IMR-90 (cell line): ENCODE data around the gene CD300H. TPM values are rescaled to one million over a fixed set of nuclear protein-coding genes. Genes with fewer than 3 reads are reported as not detected.

Source experiments
- ATAC-seq: fragments of 200-7000 bp; cut with Tn5 transposase; 2 replicates; pipeline ENCODE4 v1.9.1; 2020; ENCODE audit warnings: low read depth, mild to moderate bottlenecking, moderate library complexity
- BruUV-seq: library from RNA; stranded (reverse); fragments of 400-500 nt; replicated peaks from 2 replicates; lab custom pipeline; 2021; lab: Mats Ljungman, UMichigan
- CTCF ChIA-PET: fragments of 300-600 bp; formaldehyde crosslinking; extraction: SDS; loops from one replicate; lab custom pipeline; 2021; ENCODE audit warnings: antibody characterized with exemption; lab: Yijun Ruan, JAX
- POLR2A ChIA-PET: fragments of 300-600 bp; sonication (Branson Sonifier 250); formaldehyde crosslinking; loops from one replicate; lab custom pipeline; 2022; ENCODE audit warnings: antibody characterized with exemption; ENCODE audit not compliant: unreplicated experiment; lab: Charles Lee
- DNase-seq: peaks from one replicate; pipeline ENCODE4 v3.0.0; 2013
- H2AFZ ChIP-seq: replicated peaks from 2 replicates; pipeline ENCODE3; 2013; ENCODE audit warnings: low read length, mild to moderate bottlenecking; ENCODE audit not compliant: poor library complexity
- H2AK5ac ChIP-seq: 2 replicates; pipeline ENCODE4 v1.6.1; 2013; ENCODE audit warnings: low read depth, low read length, inconsistent platforms
- H2AK9ac ChIP-seq: replicated peaks from 2 replicates; pipeline ENCODE3; 2013; ENCODE audit warnings: mild to moderate bottlenecking, low read depth, low read length, moderate library complexity; ENCODE audit not compliant: poor library complexity
- H2BK120ac ChIP-seq: 2 replicates; pipeline ENCODE4 v1.6.1; 2013; ENCODE audit warnings: low read depth, low read length, inconsistent platforms
- H2BK15ac ChIP-seq: 3 replicates; pipeline ENCODE4 v1.6.1; 2013; ENCODE audit warnings: low read depth, low read length, inconsistent platforms
- H2BK20ac ChIP-seq: 2 replicates; pipeline ENCODE4 v1.6.1; 2013; ENCODE audit warnings: low read depth, mild to moderate bottlenecking, inconsistent platforms, low read length, moderate library complexity
- H2BK5ac ChIP-seq: 2 replicates; pipeline ENCODE4 v1.6.1; 2013; ENCODE audit warnings: mild to moderate bottlenecking, low read depth, low read length, inconsistent platforms; ENCODE audit not compliant: poor library complexity, severe bottlenecking
- H3K14ac ChIP-seq: replicated peaks from 2 replicates; pipeline ENCODE4 v1.6.1; 2013; ENCODE audit warnings: low read depth, low read length, inconsistent platforms
- H3K18ac ChIP-seq: 2 replicates; pipeline ENCODE4 v1.6.1; 2013; ENCODE audit warnings: low read depth, low read length, control low read depth
- H3K23ac ChIP-seq: 2 replicates; pipeline ENCODE4 v1.6.1; 2013; ENCODE audit warnings: low read depth, low read length, inconsistent platforms
- H3K27ac ChIP-seq: 2 replicates; pipeline ENCODE4 v1.5.1; 2013; ENCODE audit warnings: mild to moderate bottlenecking, control low read depth, low read length; ENCODE audit not compliant: insufficient read depth
- H3K27me3 ChIP-seq: 2 replicates; pipeline ENCODE4 v1.6.1; 2013; ENCODE audit warnings: low read length; ENCODE audit not compliant: control insufficient read depth, insufficient read depth
- H3K36me3 ChIP-seq: 2 replicates; pipeline ENCODE4 v1.6.1; 2013; ENCODE audit warnings: low read length, mixed read lengths; ENCODE audit not compliant: control insufficient read depth, insufficient read depth
- H3K4ac ChIP-seq: 2 replicates; pipeline ENCODE4 v1.6.1; 2013; ENCODE audit warnings: low read depth, low read length, inconsistent platforms
- H3K4me1 ChIP-seq: 2 replicates; pipeline ENCODE4 v1.6.1; 2013; ENCODE audit warnings: low read length, mixed read lengths; ENCODE audit not compliant: control insufficient read depth, insufficient read depth
- H3K4me2 ChIP-seq: 2 replicates; pipeline ENCODE4 v1.6.1; 2013; ENCODE audit warnings: low read depth, mild to moderate bottlenecking, control low read depth, low read length, moderate library complexity
- H3K4me3 ChIP-seq: 2 replicates; pipeline ENCODE4 v1.5.1; 2013; ENCODE audit warnings: low read depth, mild to moderate bottlenecking, control low read depth, low read length, moderate library complexity; ENCODE audit not compliant: insufficient read depth
- H3K56ac ChIP-seq: 2 replicates; pipeline ENCODE4 v1.6.1; 2013; ENCODE audit warnings: low read length, inconsistent platforms; ENCODE audit not compliant: insufficient read depth; ENCODE audit errors: extremely low read depth
- H3K79me1 ChIP-seq, 2 experiments: 2 replicates each; pipeline ENCODE4 v1.6.1; 2013; ENCODE audit warnings: low read length in 2 of 2, inconsistent platforms in 1 of 2, low read depth in 1 of 2
- H3K9ac ChIP-seq: 2 replicates; pipeline ENCODE4 v1.6.1; 2013; ENCODE audit warnings: low read depth, low read length, control low read depth
- H3K9me1 ChIP-seq: 2 replicates; pipeline ENCODE4 v1.6.1; 2013; ENCODE audit warnings: low read length, inconsistent platforms; ENCODE audit not compliant: insufficient read depth
- H3K9me3 ChIP-seq: 2 replicates; pipeline ENCODE4 v1.6.1; 2013; ENCODE audit warnings: low read length; ENCODE audit not compliant: control insufficient read depth, insufficient read depth
- H4K20me1 ChIP-seq: 2 replicates; pipeline ENCODE4 v1.6.1; 2013; ENCODE audit warnings: low read length, inconsistent platforms; ENCODE audit not compliant: insufficient read depth
- H4K5ac ChIP-seq: 2 replicates; pipeline ENCODE4 v1.6.1; 2013; ENCODE audit warnings: mild to moderate bottlenecking, low read depth, low read length, control low read depth
- H4K8ac ChIP-seq, 2 experiments: 2 replicates each; pipeline ENCODE4 v1.6.1; 2013; ENCODE audit warnings: low read depth in 2 of 2, low read length in 2 of 2, control low read depth in 1 of 2, inconsistent platforms in 1 of 2
- H4K91ac ChIP-seq: 2 replicates; pipeline ENCODE4 v1.6.1; 2013; ENCODE audit warnings: low read depth, low read length, inconsistent platforms; ENCODE audit not compliant: insufficient read depth
- RCOR1 ChIP-seq: IDR thresholded peaks from 2 replicates; pipeline ENCODE4 v1.6.1; 2012; ENCODE audit warnings: mild to moderate bottlenecking, low read length, improper control_type of control experiment; ENCODE audit not compliant: insufficient replicate concordance
- USF2 ChIP-seq: fragments of 150-350 bp; IDR thresholded peaks from 2 replicates; pipeline ENCODE4 v1.6.1; 2017; ENCODE audit warnings: mild to moderate bottlenecking, antibody characterized with exemption, low read length, low read depth
- WGBS, 2 experiments: methylation state at CpG; one replicate each; pipeline versions ENCODE4 v1.1.5 to v1.1.7; 2013; ENCODE audit warnings: missing lambda C conversion rate in 2 of 2; ENCODE audit not compliant: insufficient read length in 1 of 2; ENCODE audit errors: extremely low coverage in 2 of 2; 5-methylcytosine and 5-hydroxymethylcytosine counted together
- dilution Hi-C: fragments of 300-500 bp; cut with HindIII; formaldehyde crosslinking; loops from one replicate; pipeline ENCODE4 v1.14.3; 2018; ENCODE audit warnings: low sequenced_read_pairs; ENCODE audit not compliant: unreplicated experiment
- in situ Hi-C: fragments of 300-500 bp; cut with MboI; formaldehyde crosslinking; loops from 3 replicates; pipeline ENCODE4 v1.14.3; 2019; ENCODE audit warnings: low sequenced_read_pairs, inconsistent platforms, mixed read lengths
- intact Hi-C: fragments of 100-400 bp; cut with micrococcal nuclease; formaldehyde crosslinking; loops from 2 replicates; pipeline ENCODE4 v1.10.0; 2022
- polyA plus RNA-seq, 3 experiments: library from polyadenylated mRNA; depleted of rRNA; stranded (reverse); fragments of >200 nt; gene quantifications; 2 replicates each; pipeline ENCODE4 v1.2.3, GENCODE V29; 2012; ENCODE audit warnings: low replicate concordance in 1 of 3
- total RNA-seq: library from RNA; depleted of rRNA; stranded (reverse); fragments of >200 nt; gene quantifications from 2 replicates; pipeline ENCODE4 v1.2.3, GENCODE V29; 2012

CD300H gene
- total and polyA plus RNA-seq, 2 of the 4 experiments (the other 2 are of a cell fraction): not detected

GRCh38 chr17:74514632-74515334 lies 52.5 kb downstream of the CD300H start:
- Histone ChIP-seq H4K8ac (no peak overlapping the region), H2AK5ac (no peak overlapping the region), H3K4me2 (no peak overlapping the region), H3K9me1 (no peaks in the 10 kb centered on the region), H3K4me3 (no peak overlapping the region), H3K27ac (no peak overlapping the region), H3K23ac (no peak overlapping the region), H2AK9ac (no peak overlapping the region), H2BK5ac (no peak overlapping the region), H3K4ac (no peak overlapping the region), H3K14ac (no peak overlapping the region), H4K5ac (no peak overlapping the region), H3K79me1 (no peaks in the 10 kb centered on the region), H4K20me1 (no peaks in the 10 kb centered on the region), H3K9ac (no peak overlapping the region), H3K4me1 (no peaks in the 10 kb centered on the region), H3K36me3 (no peaks in the 10 kb centered on the region), H3K18ac (no peak overlapping the region), H2AFZ (no peak overlapping the region), H2BK15ac (no peak overlapping the region), H3K56ac (no peak overlapping the region), H2BK120ac (no peak overlapping the region), H4K91ac (no peak overlapping the region), H3K9me3 (peaks cover 35% of the 10 kb centered on the region), H2BK20ac (no peak overlapping the region), H3K27me3 (no peaks in the 10 kb centered on the region)
- dilution Hi-C loops: no loop called here
- ChIA-PET POLR2A (no interaction called here), CTCF (no interaction called here)
- ATAC-seq (no peak), DNase-seq (no peak)
- WGBS, 2 experiments: 77% methylated on average over 5 of the region's 10 CpGs; no CpG with 5 or more reads in 1 of the 2 experiments
- in situ Hi-C loops: no loop called here
- TF ChIP-seq USF2 (peak; percentile 88), RCOR1 (no peak)
- intact Hi-C loops: no loop called here
- BruUV-seq: no TSS peak
